ENCODE measurements around the gene MC4R.
"Not testable (repeated sequence)": the region's sequence is repeated elsewhere in the genome, so short reads cannot be mapped to it uniquely, and the experiment has no call there.

Gene MC4R

GRCh38 chr18:60372596-60372995, at the start of gene MC4R:
TSS of gene MC4R (minus strand) at chr18:60372775. CDS start at chr18:60372349, 426 bp downstream.
- H3K27ac ChIP-seq (ENCODE audit: extremely low read depth, low read depth, low read length): no peak within 1 kb of the TSS
- peaks cover 3% of the 10 kb centered on the region; the same call in 1 of the 2 replicates for H3K4me1 ChIP-seq (ENCODE audit: control insufficient read depth, insufficient read depth, low read length)
- no peaks in the 10 kb centered on the region for H3K36me3 ChIP-seq (ENCODE audit: control insufficient read depth in 2 of 2, insufficient read depth in 1 of 2, low read length in 2 of 2)
- POLR2A ChIA-PET: interaction anchor here (0.5 kb wide), 1 partner anchor 247 kb away, joined by 4 read pairs; no protein-coding TSS in a partner anchor
- H3K9me3 ChIP-seq (ENCODE audit: control insufficient read depth, insufficient read depth, low read depth, low read length): no peaks in the 10 kb centered on the region; the same call in 1 of the 2 replicates
- CTCF ChIA-PET: interaction anchor here (0.5 to 1.5 kb wide), 8 partner anchors 12 to 384 kb away, joined by 3 to 7 read pairs (median 4); no protein-coding TSS in a partner anchor
- H3K4me3 ChIP-seq (ENCODE audit: low read depth, low read length): peak within 1 kb of the TSS; percentile 13; the same call in 1 of the 2 replicates
- TF ChIP-seq ZNF140 (tag by site-specific recombination; IDR thresholded peaks at IDR 0.05): no peak
- no peak for TF ChIP-seq ZIC2 (tag by site-specific recombination; IDR thresholded peaks at IDR 0.05)
- TF ChIP-seq GLIS2 (tag by site-specific recombination; IDR thresholded peaks at IDR 0.05): no peak
- no peak for TF ChIP-seq ZNF513 (tag by site-specific recombination; IDR thresholded peaks at IDR 0.05)
- TF ChIP-seq PRDM10 (tag by site-specific recombination; IDR thresholded peaks at IDR 0.05): no peak
- TF ChIP-seq ZNF112 (tag by site-specific recombination; IDR thresholded peaks at IDR 0.05): no peak
- no peak for TF ChIP-seq ZNF596 (tag by site-specific recombination; IDR thresholded peaks at IDR 0.05)
- no peak for TF ChIP-seq PRDM2 (tag by site-specific recombination; IDR thresholded peaks at IDR 0.05; ENCODE audit: borderline replicate concordance)
- no peak for TF ChIP-seq HOXC10 (CRISPR knock-in tag; IDR thresholded peaks at IDR 0.05)
- no peak for TF ChIP-seq ZNF211 (tag by site-specific recombination; IDR thresholded peaks at IDR 0.05; ENCODE audit: low read depth)
- no peak for TF ChIP-seq ZNF792 (tag by site-specific recombination; IDR thresholded peaks at IDR 0.05)
- no peak for TF ChIP-seq ELK4 (IDR thresholded peaks at IDR 0.05; ENCODE audit: borderline replicate concordance, low read depth, low read length)
- TF ChIP-seq ZNF837 (tag by site-specific recombination; IDR thresholded peaks at IDR 0.05): no peak
- no peak for TF ChIP-seq CTCF (tag by site-specific recombination; IDR thresholded peaks at IDR 0.05)
- TF ChIP-seq MZF1 (tag by site-specific recombination; IDR thresholded peaks at IDR 0.05; ENCODE audit: borderline replicate concordance): no peak

- H3K4me1 ChIP-seq (ENCODE audit: control insufficient read depth, insufficient read depth, low read length); CTCF ChIA-PET; H3K4me3 ChIP-seq (ENCODE audit: low read depth, low read length); H3K36me3 ChIP-seq (ENCODE audit: control insufficient read depth in 2 of 2, insufficient read depth in 1 of 2, low read length in 2 of 2); POLR2A ChIA-PET; H3K27ac ChIP-seq (ENCODE audit: extremely low read depth, low read depth, low read length); H3K9me3 ChIP-seq (ENCODE audit: control insufficient read depth, insufficient read depth, low read depth, low read length): not testable (repeated sequence)
These were observed 49.7 kb upstream of the MC4R start for GRCh38 chr18:60422306-60422705.

Measured in HEK293 (cell line).